Embryonic facial prominence (tissue), 1 donor: Measurements from ENCODE around the gene LYG1.
"Not testable (repeated sequence)": the region's sequence is repeated elsewhere in the genome, so short reads cannot be mapped to it uniquely, and the experiment has no call there.

Experiments
- DNase-seq: peaks from one replicate; pipeline ENCODE4 v3.0.0-alpha.2; 2016; ENCODE audit errors: extremely low spot score

Gene LYG1

DNA sequence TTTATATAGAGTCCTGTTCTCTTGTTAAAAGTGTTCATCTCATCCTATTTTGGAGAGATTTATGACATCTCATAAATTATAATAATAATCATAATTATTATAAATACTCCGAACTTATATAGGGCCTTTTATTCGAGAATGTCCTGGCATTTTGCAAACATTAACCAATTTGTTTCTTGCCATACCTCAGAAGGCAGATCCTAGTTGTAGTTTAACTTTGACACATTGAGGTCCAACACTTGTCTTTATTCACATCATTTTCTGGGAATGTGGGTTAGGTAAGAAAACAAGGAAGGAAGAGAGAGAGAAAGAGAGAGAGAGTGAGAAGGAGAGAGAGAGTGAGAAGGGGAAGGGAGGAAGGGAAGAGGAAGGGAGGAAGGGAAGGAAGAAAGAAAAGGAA is at the start of gene LYG1:
Gene LYG1 (minus strand): TSS at position 101 of the 400 bp plus-strand sequence. CDS start 5,527 bp downstream, outside the sequence.
- not testable (repeated sequence) for DNase-seq

DNA sequence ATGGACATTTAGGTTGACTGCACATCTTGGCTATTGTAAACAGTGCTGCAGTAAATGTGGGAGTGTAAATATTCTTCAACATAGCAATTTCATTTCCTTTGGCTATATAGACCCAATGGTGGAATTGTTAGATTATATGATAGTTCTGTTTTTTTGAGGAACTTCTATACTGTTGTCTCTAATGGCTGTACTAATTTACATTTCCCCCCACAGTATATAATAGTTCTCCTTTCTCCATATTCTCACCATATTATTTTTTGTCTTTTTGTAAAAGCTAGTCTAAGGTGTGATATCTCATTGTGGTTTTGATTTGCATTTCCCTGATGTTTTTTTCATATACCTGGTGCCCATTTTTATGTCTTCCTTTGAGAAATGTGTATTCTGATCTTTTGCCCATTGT is 49.2 kb upstream of the LYG1 start:
- no peak for DNase-seq

DNA sequence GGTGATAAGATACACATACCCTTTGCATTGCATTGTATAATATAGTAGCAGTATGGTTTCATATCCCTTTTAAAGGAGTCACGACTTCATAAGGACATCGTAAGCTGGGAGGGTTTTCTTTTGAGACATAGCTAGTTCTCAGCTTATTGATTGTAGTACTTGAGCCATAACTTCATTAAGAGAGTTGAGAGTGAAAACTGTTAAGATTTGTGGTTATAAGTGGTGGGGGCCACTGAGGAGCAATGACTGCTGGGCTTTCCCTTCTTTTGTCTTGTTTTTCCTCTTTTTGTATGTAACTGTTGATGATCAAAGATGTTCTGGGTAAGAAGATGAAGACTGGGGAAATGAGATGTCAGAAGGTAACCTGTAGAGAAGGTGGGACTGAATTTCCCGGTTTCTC is 47.2 kb upstream of the LYG1 start:
- DNase-seq = no peak

DNA sequence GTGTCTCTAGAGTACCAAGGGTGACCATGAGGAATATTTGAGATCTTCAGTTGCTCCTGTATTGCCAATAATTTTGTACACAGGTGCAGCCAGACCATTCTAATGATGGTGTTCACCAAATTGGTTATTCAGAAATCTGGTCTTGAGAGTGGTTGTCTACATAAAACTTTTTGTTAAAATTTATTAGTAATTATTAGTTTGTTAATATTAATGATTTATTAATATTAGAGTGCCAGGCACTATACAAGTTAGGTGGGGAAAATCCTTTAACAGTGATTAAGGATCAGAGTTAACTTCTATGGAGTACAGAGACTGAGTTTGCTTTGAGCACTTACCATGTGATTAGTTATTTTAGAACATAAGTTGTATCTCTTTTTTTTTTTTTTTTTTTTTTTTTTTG is 45.2 kb upstream of the LYG1 start:
- DNase-seq = no peak

DNA sequence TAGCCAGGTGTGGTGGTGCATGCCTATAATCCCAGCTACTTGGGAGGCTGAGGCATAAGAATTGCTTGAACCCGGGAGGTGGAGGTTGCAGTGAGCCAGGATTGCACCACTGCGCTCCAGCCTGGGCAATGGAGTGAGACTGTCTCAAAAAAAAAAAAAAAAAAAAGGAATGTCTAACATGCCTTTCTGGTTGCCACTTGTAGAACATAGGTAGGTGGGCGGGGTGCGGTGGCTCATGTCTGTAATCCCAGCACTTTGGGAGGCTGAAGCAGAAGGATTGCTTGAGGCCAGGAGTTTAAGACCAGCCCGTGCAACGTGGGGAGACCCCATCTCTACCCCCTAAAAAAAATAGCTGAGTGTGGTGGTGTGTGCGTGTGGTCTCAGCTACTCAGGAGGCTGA is 44.4 kb upstream of the LYG1 start:
- not testable (repeated sequence) for DNase-seq

DNA sequence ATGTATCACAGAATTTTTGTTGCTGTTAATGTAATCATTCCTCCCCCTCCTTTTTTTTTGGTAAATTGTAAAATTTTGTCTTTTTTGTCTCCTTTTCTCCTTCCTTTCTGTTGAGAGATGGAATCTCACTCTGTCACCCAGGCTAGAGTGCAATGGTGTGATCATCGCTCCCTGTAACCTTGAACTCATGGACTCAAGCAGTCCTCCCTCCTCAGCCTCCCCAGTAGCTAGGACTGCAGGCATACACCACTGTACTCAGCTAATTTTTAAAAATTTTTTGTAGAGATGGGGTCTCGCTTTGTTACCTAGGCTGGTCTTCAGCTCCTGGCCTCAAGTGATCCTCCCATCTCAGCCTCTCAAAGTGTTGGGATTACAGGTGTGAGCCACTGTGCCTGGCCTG is 41.5 kb upstream of the LYG1 start:
- DNase-seq = no peak

GRCh38 chr2:99340669-99341236 is 39.8 kb upstream of the LYG1 start:
- DNase-seq = no peak

- no peak for DNase-seq
These were observed 37.1 kb upstream of the LYG1 start for GRCh38 chr2:99338029-99338585.

DNA sequence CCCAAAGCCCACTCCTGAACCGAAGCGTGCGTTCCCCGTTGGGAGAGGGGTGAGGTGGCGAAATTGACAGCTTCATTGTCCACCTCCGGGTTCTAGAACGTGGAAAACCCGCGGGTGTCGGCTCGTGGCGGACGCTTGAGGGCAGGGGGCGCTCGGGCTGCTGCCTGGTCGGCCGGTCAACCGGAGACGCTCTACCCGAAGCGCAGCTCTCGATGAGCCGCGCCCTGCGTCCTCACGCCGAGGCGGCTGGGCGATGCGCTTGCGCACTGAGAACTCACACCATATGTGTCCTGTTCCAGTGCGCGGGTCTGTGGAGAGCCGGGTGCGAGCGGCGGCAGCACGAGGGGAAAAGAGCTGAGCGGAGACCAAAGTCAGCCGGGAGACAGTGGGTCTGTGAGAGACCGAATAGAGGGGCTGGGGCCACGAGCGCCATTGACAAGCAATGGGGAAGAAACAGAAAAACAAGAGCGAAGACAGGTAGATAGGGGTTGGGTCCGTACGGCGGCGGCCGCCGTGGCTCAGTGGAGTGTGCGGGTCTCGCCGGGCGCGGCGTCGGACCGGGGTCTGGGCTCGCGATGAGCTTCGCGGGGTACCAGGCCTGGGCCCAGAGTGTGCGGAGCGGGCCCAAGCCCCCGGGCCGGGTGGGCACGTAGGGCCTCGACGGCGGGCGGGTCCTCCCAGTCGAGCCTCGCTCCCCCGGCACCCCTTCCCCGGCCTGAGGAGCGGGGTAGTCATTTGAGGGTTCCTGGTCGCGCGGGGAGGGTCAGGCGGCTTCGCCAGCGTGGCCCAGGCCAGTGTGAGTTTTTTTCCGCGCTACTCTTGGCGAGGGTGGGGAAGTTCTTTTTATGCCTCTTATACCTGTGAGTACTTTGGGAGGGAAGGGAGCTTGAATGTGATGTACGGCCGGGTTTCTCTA is 36.4 kb upstream of the LYG1 start, which contains the start of gene EIF5B:
Gene EIF5B (plus strand): TSS at position 277 of the 916 bp plus-strand sequence. CDS start 166 bp downstream, at position 443.
- DNase-seq = peak; percentile 70

- peak; percentile 52 for DNase-seq
These were observed 35.8 kb upstream of the LYG1 start for GRCh38 chr2:99336804-99337112.

- peak; percentile 99 for DNase-seq
These were observed 35.2 kb upstream of the LYG1 start, which contains the start of gene TXNDC9 for GRCh38 chr2:99335911-99336803. Gene TXNDC9 (minus strand): TSS chr2:99336333. CDS start chr2:99333210, 3,123 bp downstream.

- no peak for DNase-seq
These were observed 24.4 kb upstream of the LYG1 start for GRCh38 chr2:99325384-99325783.

DNA sequence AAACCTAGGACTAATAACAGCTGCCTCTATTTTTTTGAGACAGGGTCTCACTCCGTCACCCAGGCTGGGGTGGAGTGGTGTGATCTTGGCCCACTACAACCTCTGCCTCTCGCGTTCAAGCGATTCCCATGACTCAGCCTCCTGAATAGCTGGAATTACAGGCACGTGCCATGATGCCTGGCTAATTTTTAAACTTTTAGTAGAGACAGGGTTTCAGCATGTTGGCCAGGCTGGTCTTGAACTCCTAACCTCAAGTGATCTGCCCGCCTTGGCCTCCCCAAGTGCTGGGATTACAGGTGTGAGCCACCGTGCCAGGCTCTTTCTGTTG is 16.8 kb upstream of the LYG1 start:
- not testable (repeated sequence) for DNase-seq

GRCh38 chr2:99317161-99317872 is 16.3 kb upstream of the LYG1 start:
- DNase-seq = no peak

- no peak for DNase-seq
These were observed 1.4 kb downstream of the LYG1 start for GRCh38 chr2:99299580-99299979.

DNA sequence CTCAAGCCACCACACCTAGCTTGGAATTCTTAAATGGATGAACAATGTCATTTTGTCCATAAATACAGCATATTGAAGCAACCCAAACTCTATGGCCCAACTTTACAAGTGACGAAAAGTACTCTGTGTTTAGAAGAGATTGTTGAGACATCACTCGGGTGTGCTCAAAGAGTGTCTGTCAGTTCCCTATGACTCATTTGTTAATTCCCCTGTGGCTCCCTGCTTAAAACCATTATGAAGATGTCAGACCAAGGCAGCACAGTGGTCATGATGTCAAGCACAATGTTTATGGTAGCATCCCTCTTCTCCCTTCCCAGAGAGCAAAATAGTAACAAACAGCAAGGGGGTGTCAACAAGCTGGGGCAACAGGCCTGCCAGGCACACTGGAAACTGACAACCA is 3.0 kb downstream of the LYG1 start:
- DNase-seq = no peak

DNA sequence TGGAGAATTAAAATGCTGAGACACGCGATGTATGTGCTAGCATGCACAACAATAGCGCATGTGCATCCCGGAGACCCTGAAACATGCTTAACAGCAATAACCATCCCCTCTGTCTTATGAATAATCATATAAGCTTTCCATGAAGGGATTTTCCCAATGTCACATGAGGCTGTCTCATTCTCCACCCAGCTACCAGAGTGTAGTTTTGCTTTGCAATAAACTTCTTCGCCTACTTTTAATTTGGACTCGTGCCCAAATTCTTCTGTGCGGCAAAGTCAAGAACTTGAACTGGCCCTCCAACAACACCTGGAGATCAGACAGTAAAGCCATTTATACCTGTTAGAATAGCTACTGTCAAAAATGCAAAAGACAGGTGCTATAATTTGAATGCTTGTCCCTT is 15.5 kb downstream of the LYG1 start:
- no peak for DNase-seq

- DNase-seq = no peak
These were observed 20.9 kb downstream of the LYG1 start for GRCh38 chr2:99279969-99280695.

DNA sequence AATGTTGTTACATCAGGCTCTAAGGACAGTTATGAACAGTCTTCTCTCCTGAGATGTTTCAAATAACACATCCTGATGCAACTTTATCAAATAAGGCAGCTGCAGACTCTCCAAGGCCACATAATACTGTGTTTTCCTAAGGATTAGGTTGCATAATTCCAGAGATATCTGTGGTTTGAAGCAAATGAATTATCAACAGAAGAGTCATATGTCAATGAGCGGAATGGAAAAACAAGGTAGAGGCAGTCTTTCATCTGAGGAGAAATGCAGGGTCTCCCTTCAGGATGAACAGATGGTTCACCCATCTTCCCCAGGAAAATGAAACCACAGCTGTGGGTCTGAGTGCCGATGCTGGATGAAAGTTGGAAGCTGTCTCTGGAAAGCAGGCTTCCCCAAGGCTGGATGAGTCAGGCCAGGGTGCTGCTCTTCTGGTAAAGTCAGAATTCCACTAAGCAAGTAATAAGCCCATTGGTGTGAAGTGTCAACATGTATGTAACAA is 22.2 kb downstream of the LYG1 start:
- no peak for DNase-seq

GRCh38 chr2:99278195-99278765 is 22.7 kb downstream of the LYG1 start:
- DNase-seq = not testable (repeated sequence)
